Fibroblast of upper back skin (primary cell): ENCODE results near the gene FXYD3.

Experiments used
- DNase-seq: peaks from one replicate; pipeline ENCODE4 v3.0.0-alpha.2; 2013

FXYD3 gene

GRCh38 chr19:35115177-35115951, at the start of gene FXYD3:
Gene FXYD3, plus strand, starts transcription at chr19:35115823. Its CDS starts 3,554 bp downstream, at chr19:35119377.
- DNase-seq = no peak

- no peak for DNase-seq
Measured at GRCh38 chr19:35066121-35066520, 49.5 kb upstream of the FXYD3 start.

GRCh38 chr19:35066691-35067563, 48.7 kb upstream of the FXYD3 start:
- peak; percentile 85 for DNase-seq

GRCh38 chr19:35068941-35069634, 46.5 kb upstream of the FXYD3 start:
- no peak for DNase-seq

GRCh38 chr19:35069696-35070095, 45.9 kb upstream of the FXYD3 start:
- DNase-seq = peak; percentile 61

- no peak for DNase-seq
Measured at GRCh38 chr19:35070471-35070870, 45.2 kb upstream of the FXYD3 start.

- DNase-seq = no peak
Measured at GRCh38 chr19:35073516-35073915, 42.1 kb upstream of the FXYD3 start.

- no peak for DNase-seq
Measured at GRCh38 chr19:35073941-35074340, 41.7 kb upstream of the FXYD3 start.

- no peak for DNase-seq
Measured at GRCh38 chr19:35074426-35075201, 41.0 kb upstream of the FXYD3 start.

- DNase-seq = no peak
Measured at GRCh38 chr19:35075202-35076025, 40.2 kb upstream of the FXYD3 start.

GRCh38 chr19:35076026-35076370, 39.6 kb upstream of the FXYD3 start:
- no peak for DNase-seq

GRCh38 chr19:35076657-35077056, 39.0 kb upstream of the FXYD3 start:
- DNase-seq = no peak

GRCh38 chr19:35077411-35078223, 38.0 kb upstream of the FXYD3 start:
- no peak for DNase-seq

GRCh38 chr19:35079826-35080225, 35.8 kb upstream of the FXYD3 start:
- no peak for DNase-seq

GRCh38 chr19:35080613-35081170, 34.9 kb upstream of the FXYD3 start:
- no peak for DNase-seq

GRCh38 chr19:35081201-35081600, 34.4 kb upstream of the FXYD3 start:
- no peak for DNase-seq

- DNase-seq = no peak
Measured at GRCh38 chr19:35083691-35084508, 31.7 kb upstream of the FXYD3 start.

- no peak for DNase-seq
Measured at GRCh38 chr19:35084509-35084762, 31.2 kb upstream of the FXYD3 start.

GRCh38 chr19:35085947-35086346, 29.7 kb upstream of the FXYD3 start:
- no peak for DNase-seq

GRCh38 chr19:35086455-35086854, 29.2 kb upstream of the FXYD3 start:
- no peak for DNase-seq
